ENCODE results near the gene THOC6. TPM values are rescaled to one million over a fixed set of nuclear protein-coding genes. Genes with fewer than 3 reads are reported as not detected.
"Not testable (repeated sequence)": the region's sequence is repeated elsewhere in the genome, so short reads cannot be mapped to it uniquely, and the experiment has no call there.

THOC6 gene
- polyA plus RNA-seq, 1 experiment: 14.5 TPM

GRCh38 chr16:3065742-3066439 lies 42.1 kb downstream of the THOC6 start:
- Histone ChIP-seq H3K27ac (ENCODE audit: low read depth, low read length) (no peak overlapping the region), H3K27me3 (ENCODE audit: control insufficient read depth, insufficient read depth, low read length) (no peaks in the 10 kb centered on the region), H3K9me3 (ENCODE audit: control insufficient read depth, insufficient read depth, low read length) (no peaks in the 10 kb centered on the region), H3K4me3 (ENCODE audit: low read depth, low read length) (peak overlapping the region; percentile 51)
- TF ChIP-seq CTCF (IDR thresholded peaks at IDR 0.05; ENCODE audit: low read depth, low read length): no peak
- POLR2A ChIA-PET: interaction anchor here (0.9 kb wide), 1 partner anchor 18 kb away, joined by 5 read pairs; no protein-coding TSS in a partner anchor
- no peak for DNase-seq (ENCODE audit: low read depth, low spot score)
- CTCF ChIA-PET: interaction anchor here (1.1 kb wide), 1 partner anchor 34 kb away, joined by 3 read pairs; no protein-coding TSS in a partner anchor

GRCh38 chr16:3066440-3066748 lies 42.6 kb downstream of the THOC6 start:
- H3K27me3 ChIP-seq (ENCODE audit: control insufficient read depth, insufficient read depth, low read length): no peaks in the 10 kb centered on the region
- no peaks in the 10 kb centered on the region for H3K9me3 ChIP-seq (ENCODE audit: control insufficient read depth, insufficient read depth, low read length)
- TF ChIP-seq CTCF (IDR thresholded peaks at IDR 0.05; ENCODE audit: low read depth, low read length): no peak
- ChIA-PET POLR2A (no interaction called here), CTCF (interaction anchor here (1.1 kb wide), 1 partner anchor 35 kb away, joined by 3 read pairs; no protein-coding TSS in a partner anchor)
- H3K4me3 ChIP-seq (ENCODE audit: low read depth, low read length): peak overlapping the region; percentile 51
- DNase-seq (ENCODE audit: low read depth, low spot score): no peak
- H3K27ac ChIP-seq (ENCODE audit: low read depth, low read length): no peak overlapping the region

GRCh38 chr16:3068487-3068886 lies 44.7 kb downstream of the THOC6 start:
- Histone ChIP-seq H3K27ac (ENCODE audit: low read depth, low read length) (no peak overlapping the region), H3K27me3 (ENCODE audit: control insufficient read depth, insufficient read depth, low read length) (no peaks in the 10 kb centered on the region), H3K4me3 (ENCODE audit: low read depth, low read length) (no peak overlapping the region), H3K9me3 (ENCODE audit: control insufficient read depth, insufficient read depth, low read length) (no peaks in the 10 kb centered on the region)
- CTCF ChIA-PET: no interaction called here
- no peak for TF ChIP-seq CTCF (IDR thresholded peaks at IDR 0.05; ENCODE audit: low read depth, low read length)
- POLR2A ChIA-PET: interaction anchor here (0.5 kb wide), 1 partner anchor 1390 kb away, joined by 5 read pairs; no protein-coding TSS in a partner anchor
- DNase-seq (ENCODE audit: low read depth, low spot score): no peak

- H3K9me3 ChIP-seq (ENCODE audit: control insufficient read depth, insufficient read depth, low read length); DNase-seq (ENCODE audit: low read depth, low spot score); H3K4me3 ChIP-seq (ENCODE audit: low read depth, low read length); H3K27me3 ChIP-seq (ENCODE audit: control insufficient read depth, insufficient read depth, low read length); CTCF ChIA-PET; H3K27ac ChIP-seq (ENCODE audit: low read depth, low read length); POLR2A ChIA-PET: not testable (repeated sequence)
Measured at GRCh38 chr16:3069146-3069545, 45.3 kb downstream of the THOC6 start.

GRCh38 chr16:3070608-3071111 lies 46.8 kb downstream of the THOC6 start:
- Histone ChIP-seq H3K27ac (ENCODE audit: low read depth, low read length) (no peak overlapping the region), H3K9me3 (ENCODE audit: control insufficient read depth, insufficient read depth, low read length) (no peaks in the 10 kb centered on the region), H3K4me3 (ENCODE audit: low read depth, low read length) (no peak overlapping the region), H3K27me3 (ENCODE audit: control insufficient read depth, insufficient read depth, low read length) (no peaks in the 10 kb centered on the region)
- CTCF ChIA-PET: no interaction called here
- TF ChIP-seq CTCF (IDR thresholded peaks at IDR 0.05; ENCODE audit: low read depth, low read length): no peak
- DNase-seq (ENCODE audit: low read depth, low spot score): no peak
- POLR2A ChIA-PET: no interaction called here
